A549 (cell line): Measurements from ENCODE around the gene CUTA. TPM values are rescaled to one million over a fixed set of nuclear protein-coding genes. Genes with fewer than 3 reads are reported as not detected.

Experiments used
- ATAC-seq, 2 experiments: fragments of 200-7000 bp in 1 of 2; fragments of >200 bp in 1 of 2; cut with Nextera tagmentation in 1 of 2; cut with Tn5 transposase in 1 of 2; 3 replicates each; pipeline versions ENCODE4 v1.8.0 to v1.9.1; 2018 to 2020; ENCODE audit warnings: mild to moderate bottlenecking in 1 of 2, moderate library complexity in 1 of 2
- CTCF ChIA-PET: fragments of 300-600 bp; sonication (Branson Sonifier 250); formaldehyde crosslinking; extraction: SDS; loops from one replicate; lab custom pipeline; 2021; ENCODE audit warnings: antibody characterized with exemption, inconsistent platforms; lab: Yijun Ruan, JAX
- POLR2A ChIA-PET: fragments of 350-600 bp; formaldehyde crosslinking; extraction: SDS; loops from one replicate; lab custom pipeline; 2021; ENCODE audit warnings: antibody characterized with exemption, inconsistent platforms; lab: Yijun Ruan, JAX
- DNase-seq, 2 experiments: peaks; one replicate each; pipeline versions ENCODE4 v3.0.0 to v3.0.0-alpha.2; 2011 to 2016; ENCODE audit warnings: low read depth in 1 of 2, low spot score in 1 of 2
- FAIRE-seq: peaks from 2 replicates; lab custom pipeline; 2011; peaks lifted over from hg19 to GRCh38; lab: Jason Lieb, UNC
- H3K27ac ChIP-seq, 2 experiments: fragments of >200 bp; sonication (Bioruptor Twin); formaldehyde crosslinking; 3 replicates each; pipeline ENCODE4 v1.5.1; 2016 to 2017
- H3K4me1 ChIP-seq: fragments of >200 bp; sonication (Bioruptor Twin); formaldehyde crosslinking; 3 replicates; pipeline ENCODE4 v1.6.1; 2016
- H3K4me2 ChIP-seq: fragments of >200 bp; sonication (Bioruptor Twin); formaldehyde crosslinking; 3 replicates; pipeline ENCODE4 v1.6.1; 2016
- H3K4me3 ChIP-seq: fragments of >200 bp; sonication (Bioruptor Twin); formaldehyde crosslinking; 3 replicates; pipeline ENCODE4 v1.5.1; 2016
- H3K9me3 ChIP-seq: fragments of >200 bp; sonication (Bioruptor Twin); formaldehyde crosslinking; 3 replicates; pipeline ENCODE4 v1.6.1; 2016
- CBX8 ChIP-seq: fragments of 200-600 bp; sonication (generic); IDR thresholded peaks from 2 replicates; pipeline ENCODE4 v1.6.1; 2016
- CHD2 ChIP-seq: fragments of 150-350 bp; IDR thresholded peaks from 2 replicates; pipeline ENCODE4 v1.6.1; 2014; ENCODE audit warnings: low read length; ENCODE audit not compliant: partially characterized antibody
- CHD4 ChIP-seq: fragments of 200-600 bp; sonication (generic); IDR thresholded peaks from 2 replicates; pipeline ENCODE4 v1.6.1; 2016; ENCODE audit warnings: antibody characterized with exemption, mild to moderate bottlenecking, borderline replicate concordance
- ESRRA ChIP-seq: fragments of 150-350 bp; IDR thresholded peaks from 2 replicates; pipeline ENCODE4 v1.6.1; 2014; ENCODE audit warnings: mild to moderate bottlenecking, low read length, borderline replicate concordance
- FOSB ChIP-seq: fragments of 250-450 bp; sonication (Bioruptor Pico); IDR thresholded peaks from 2 replicates; pipeline ENCODE4 v1.5.0; 2020; ENCODE audit warnings: mild to moderate bottlenecking, moderate library complexity
- FOSL2 ChIP-seq, 2 experiments: fragments of 450-650 bp in 1 of 2; fragments of >200 bp in 1 of 2; sonication (Bioruptor Twin) in 1 of 2; formaldehyde crosslinking; IDR thresholded peaks; 2 replicates each; pipeline versions ENCODE4 v1.5.0 to v1.6.1; 2016 to 2020; ENCODE audit warnings: mild to moderate bottlenecking in 1 of 2, moderate library complexity in 1 of 2
- FOXS1 ChIP-seq: fragments of 250-450 bp; sonication (Bioruptor Pico); IDR thresholded peaks from 2 replicates; pipeline ENCODE4 v1.5.0; 2020; ENCODE audit warnings: mild to moderate bottlenecking, moderate library complexity
- GATA3 ChIP-seq: IDR thresholded peaks from 2 replicates; pipeline ENCODE4 v1.6.1; 2012; ENCODE audit warnings: borderline replicate concordance
- HDAC2 ChIP-seq: fragments of 200-600 bp; sonication (generic); IDR thresholded peaks from 2 replicates; pipeline ENCODE4 v1.6.1; 2016
- HEYL ChIP-seq: fragments of 250-450 bp; sonication (Bioruptor Pico); IDR thresholded peaks from 2 replicates; pipeline ENCODE4 v1.8.0; 2021; ENCODE audit warnings: mild to moderate bottlenecking, moderate library complexity
- MAZ ChIP-seq: fragments of 150-350 bp; IDR thresholded peaks from 2 replicates; pipeline ENCODE4 v1.6.1; 2014; ENCODE audit warnings: antibody characterized with exemption, low read depth, low read length, borderline replicate concordance
- MYC ChIP-seq: IDR thresholded peaks from 2 replicates; pipeline ENCODE4 v1.6.1; 2012; ENCODE audit warnings: mild to moderate bottlenecking, inconsistent platforms, low read length, improper control_type of control experiment, borderline replicate concordance
- NPAS2 ChIP-seq: fragments of 250-450 bp; sonication (Bioruptor Pico); IDR thresholded peaks from 2 replicates; pipeline ENCODE4 v1.8.0; 2022; ENCODE audit warnings: mild to moderate bottlenecking, moderate library complexity, borderline replicate concordance
- POLR2A ChIP-seq: IDR thresholded peaks from 2 replicates; pipeline ENCODE4 v1.6.1; 2012; ENCODE audit warnings: mild to moderate bottlenecking, low read length
- POLR2AphosphoS2 ChIP-seq: conservative IDR thresholded peaks from 2 replicates; pipeline ENCODE4 v1.6.1; 2012; ENCODE audit warnings: low read length, improper control_type of control experiment, inconsistent platforms
- RAD21 ChIP-seq, 2 experiments: fragments of >200 bp in 1 of 2; sonication (Bioruptor Twin) in 1 of 2; formaldehyde crosslinking in 1 of 2; IDR thresholded peaks in 1 of 2; conservative IDR thresholded peaks in 1 of 2; 2 replicates in 1 of 2; 3 replicates in 1 of 2; pipeline ENCODE4 v1.6.1; 2012 to 2018; ENCODE audit warnings: inconsistent platforms in 1 of 2
- SREBF2 ChIP-seq: fragments of 450-650 bp; IDR thresholded peaks from 2 replicates; pipeline ENCODE4 v1.6.1; 2014; ENCODE audit warnings: mild to moderate bottlenecking, moderate library complexity
- TFCP2L1 ChIP-seq: fragments of 250-450 bp; sonication (Bioruptor Pico); IDR thresholded peaks from 2 replicates; pipeline ENCODE4 v1.5.0; 2021; ENCODE audit warnings: mild to moderate bottlenecking
- ZFP36 ChIP-seq: fragments of 450-650 bp; IDR thresholded peaks from 2 replicates; pipeline ENCODE4 v1.6.1; 2014; ENCODE audit warnings: borderline replicate concordance; ENCODE audit not compliant: partially characterized antibody
- ZNF302 ChIP-seq: fragments of 250-450 bp; sonication (Bioruptor Pico); IDR thresholded peaks from 2 replicates; pipeline ENCODE4 v1.9.0; 2021; ENCODE audit warnings: inconsistent platforms, mild to moderate bottlenecking, moderate library complexity
- WGBS: methylation state at CpG from one replicate; pipeline ENCODE4 v1.1.6; 2017; ENCODE audit errors: missing lambda C conversion rate; 5-methylcytosine and 5-hydroxymethylcytosine counted together
- polyA plus RNA-seq, 4 experiments: library from polyadenylated mRNA; depleted of rRNA in 3 of 4; stranded (reverse); fragments of >200 nt; fragmentation: RNase III in 1 of 4; extraction: RNeasy Plus Mini Kit Qiagen cat#74134 plus additional on column Dnase treatment in 1 of 4; gene quantifications; 2 replicates in 3 of 4; 3 replicates in 1 of 4; pipeline ENCODE4 v1.2.3, GENCODE V29; 2011 to 2017
- TF ChIP-seq, protein P1 (sequence below): fragments of >200 bp; sonication (Bioruptor Twin); formaldehyde crosslinking; IDR thresholded peaks from 3 replicates; pipeline ENCODE4 v1.6.1; 2016
- TF ChIP-seq, protein P2 (sequence below): fragments of 250-450 bp; sonication (Bioruptor Pico); IDR thresholded peaks from 2 replicates; pipeline ENCODE4 v1.5.0; 2021; ENCODE audit warnings: mild to moderate bottlenecking, moderate library complexity, borderline replicate concordance
- TF ChIP-seq, protein P3 (sequence below): IDR thresholded peaks from 2 replicates; pipeline ENCODE4 v1.6.1; 2012
- TF ChIP-seq, protein P4 (sequence below): IDR thresholded peaks from 2 replicates; pipeline ENCODE4 v1.6.1; 2012

Gene CUTA
- polyA plus RNA-seq, 2 of the 4 experiments (the other 2 are of a cell fraction), result 98.9 to 175 TPM

DNA sequence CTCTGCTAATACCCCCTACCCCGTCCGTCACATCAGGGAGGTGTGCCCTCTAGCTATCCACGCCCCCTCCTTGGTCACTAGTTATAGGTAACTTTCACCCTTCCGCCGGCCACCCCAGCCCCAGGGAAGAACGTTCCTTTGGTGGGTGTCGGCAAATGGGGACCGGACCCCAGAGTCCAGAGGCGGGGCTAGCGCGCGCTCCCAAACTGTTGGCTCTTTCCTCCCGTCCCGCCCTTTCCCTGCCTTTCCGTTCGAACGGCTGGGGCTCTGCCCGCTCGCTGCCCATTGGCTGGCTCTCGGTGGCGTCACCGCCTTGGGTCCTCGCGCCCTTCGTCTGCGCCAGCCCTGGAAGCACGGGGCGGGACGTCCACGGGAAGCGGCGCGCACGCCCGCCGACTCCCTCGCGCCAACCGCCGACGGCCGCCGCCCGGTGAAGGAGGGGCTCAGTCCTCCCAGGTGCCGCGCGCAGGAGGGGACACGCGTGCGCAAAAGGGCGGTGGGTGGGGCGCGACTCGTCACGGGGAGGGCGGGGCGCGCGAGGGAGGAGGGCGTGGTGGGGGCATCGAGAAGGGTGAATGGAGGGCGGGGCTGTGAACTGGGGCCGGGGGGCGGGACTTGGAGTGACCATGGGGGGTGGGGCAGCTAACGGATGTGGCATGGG is 7.7 kb downstream of the CUTA start (continued):
- TF ChIP-seq, protein P1, sequence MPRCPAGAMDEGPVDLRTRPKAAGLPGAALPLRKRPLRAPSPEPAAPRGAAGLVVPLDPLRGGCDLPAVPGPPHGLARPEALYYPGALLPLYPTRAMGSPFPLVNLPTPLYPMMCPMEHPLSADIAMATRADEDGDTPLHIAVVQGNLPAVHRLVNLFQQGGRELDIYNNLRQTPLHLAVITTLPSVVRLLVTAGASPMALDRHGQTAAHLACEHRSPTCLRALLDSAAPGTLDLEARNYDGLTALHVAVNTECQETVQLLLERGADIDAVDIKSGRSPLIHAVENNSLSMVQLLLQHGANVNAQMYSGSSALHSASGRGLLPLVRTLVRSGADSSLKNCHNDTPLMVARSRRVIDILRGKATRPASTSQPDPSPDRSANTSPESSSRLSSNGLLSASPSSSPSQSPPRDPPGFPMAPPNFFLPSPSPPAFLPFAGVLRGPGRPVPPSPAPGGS, result 0 out of 3 replicates have a peak, but pooled peaks have one; percentile 25
- no peak for TF ChIP-seq ZNF302 (CRISPR knock-in tag)
- no peak for TF ChIP-seq FOXS1 (CRISPR knock-in tag)
- no peak for TF ChIP-seq HEYL (CRISPR knock-in tag)
- TF ChIP-seq, protein P2, sequence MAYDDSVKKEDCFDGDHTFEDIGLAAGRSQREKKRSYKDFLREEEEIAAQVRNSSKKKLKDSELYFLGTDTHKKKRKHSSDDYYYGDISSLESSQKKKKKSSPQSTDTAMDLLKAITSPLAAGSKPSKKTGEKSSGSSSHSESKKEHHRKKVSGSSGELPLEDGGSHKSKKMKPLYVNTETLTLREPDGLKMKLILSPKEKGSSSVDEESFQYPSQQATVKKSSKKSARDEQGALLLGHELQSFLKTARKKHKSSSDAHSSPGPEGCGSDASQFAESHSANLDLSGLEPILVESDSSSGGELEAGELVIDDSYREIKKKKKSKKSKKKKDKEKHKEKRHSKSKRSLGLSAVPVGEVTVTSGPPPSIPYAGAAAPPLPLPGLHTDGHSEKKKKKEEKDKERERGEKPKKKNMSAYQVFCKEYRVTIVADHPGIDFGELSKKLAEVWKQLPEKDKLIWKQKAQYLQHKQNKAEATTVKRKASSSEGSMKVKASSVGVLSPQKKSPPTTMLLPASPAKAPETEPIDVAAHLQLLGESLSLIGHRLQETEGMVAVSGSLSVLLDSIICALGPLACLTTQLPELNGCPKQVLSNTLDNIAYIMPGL (CRISPR knock-in tag), result no peak
- no peak for TF ChIP-seq TFCP2L1 (CRISPR knock-in tag)
- peak; percentile 94 for TF ChIP-seq POLR2AphosphoS2
- peak; percentile 42; the same call in 1 of the 2 replicates for TF ChIP-seq MYC
- no peak for TF ChIP-seq FOSL2 (IDR thresholded peaks at IDR 0.05)
- no peak for TF ChIP-seq FOSL2 (CRISPR knock-in tag; IDR thresholded peaks at IDR 0.05)
- TF ChIP-seq, protein P3, sequence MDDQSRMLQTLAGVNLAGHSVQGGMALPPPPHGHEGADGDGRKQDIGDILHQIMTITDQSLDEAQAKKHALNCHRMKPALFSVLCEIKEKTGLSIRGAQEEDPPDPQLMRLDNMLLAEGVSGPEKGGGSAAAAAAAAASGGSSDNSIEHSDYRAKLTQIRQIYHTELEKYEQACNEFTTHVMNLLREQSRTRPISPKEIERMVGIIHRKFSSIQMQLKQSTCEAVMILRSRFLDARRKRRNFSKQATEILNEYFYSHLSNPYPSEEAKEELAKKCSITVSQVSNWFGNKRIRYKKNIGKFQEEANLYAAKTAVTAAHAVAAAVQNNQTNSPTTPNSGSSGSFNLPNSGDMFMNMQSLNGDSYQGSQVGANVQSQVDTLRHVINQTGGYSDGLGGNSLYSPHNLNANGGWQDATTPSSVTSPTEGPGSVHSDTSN, result peak; percentile 84; the same call in 1 of the 2 replicates
- TF ChIP-seq FOSB (CRISPR knock-in tag), result no peak; the same call in 1 of the 2 replicates
- 0 out of 2 replicates have a peak, but pooled peaks have one; percentile 30 for TF ChIP-seq GATA3
- no peak for TF ChIP-seq ZFP36
- TF ChIP-seq RAD21 (conservative IDR thresholded peaks at IDR 0.05 in 1 of 2, IDR thresholded peaks at IDR 0.05 in 1 of 2), result no peak
- peak; percentile 24; the same call in 1 of the 2 replicates for TF ChIP-seq POLR2A
- TF ChIP-seq HDAC2, result no peak
- no peak for TF ChIP-seq NPAS2 (CRISPR knock-in tag)
- TF ChIP-seq CHD4, result no peak
- TF ChIP-seq ESRRA, result no peak
- TF ChIP-seq, protein P4, sequence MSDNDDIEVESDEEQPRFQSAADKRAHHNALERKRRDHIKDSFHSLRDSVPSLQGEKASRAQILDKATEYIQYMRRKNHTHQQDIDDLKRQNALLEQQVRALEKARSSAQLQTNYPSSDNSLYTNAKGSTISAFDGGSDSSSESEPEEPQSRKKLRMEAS, result peak; percentile 88
- no peak for TF ChIP-seq CHD2

DNA sequence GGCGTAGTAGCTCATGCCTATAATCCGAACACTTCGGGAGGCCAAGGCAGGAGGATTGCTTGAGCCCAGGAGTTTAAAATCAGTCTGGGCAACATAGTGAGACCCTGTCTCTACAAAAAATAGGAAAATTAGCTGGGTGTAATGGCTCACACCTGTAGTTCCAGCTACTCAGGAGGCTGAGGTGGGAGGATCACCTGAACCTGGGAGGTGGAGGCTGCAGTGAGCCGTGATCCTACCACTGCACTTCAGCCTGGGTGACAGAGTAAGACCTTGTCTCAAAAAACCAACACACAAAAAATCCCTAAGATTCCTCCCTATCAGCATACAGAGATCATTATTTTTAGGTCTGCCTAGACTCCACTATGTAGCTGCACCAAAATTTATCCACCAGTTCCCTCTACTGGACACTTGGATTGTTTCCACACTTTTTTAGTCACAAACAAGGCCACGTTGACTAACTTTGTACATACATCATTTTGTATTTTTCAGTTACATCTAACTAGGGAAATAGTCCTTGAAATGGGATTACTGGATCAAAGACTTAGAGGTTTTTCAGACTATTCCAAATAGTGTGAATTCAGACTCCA is 10.7 kb downstream of the CUTA start:
- 87% methylated on average over 5 of the region's 5 CpGs for WGBS
- DNase-seq (peak in 1 of 2 experiments; percentile 47), FAIRE-seq (no peak), ATAC-seq (no peak)
- POLR2A ChIA-PET, result no interaction called here
- no peak overlapping the region for H3K27ac ChIP-seq
- no peak overlapping the region for H3K4me3 ChIP-seq
- peaks cover 12% of the 10 kb centered on the region for H3K4me1 ChIP-seq
- H3K4me2 ChIP-seq, result no peak overlapping the region
- H3K9me3 ChIP-seq, result no peaks in the 10 kb centered on the region
- CTCF ChIA-PET, result interaction anchor here (0.8 to 1.6 kb wide), 7 partner anchors 10 to 129 kb away, joined by 3 to 6 read pairs (median 3); partner anchors contain the start of genes B3GALT4 and RGL2
- TF ChIP-seq MAZ (no peak), RAD21 (conservative IDR thresholded peaks at IDR 0.05 in 1 of 2, IDR thresholded peaks at IDR 0.05 in 1 of 2) (peak; percentile 25 to 40; a peak in 2 of 5 replicates), SREBF2 (no peak), CBX8 (no peak)
